ENCODE results near the gene UACA.
"Not testable (repeated sequence)": the region's sequence is repeated elsewhere in the genome, so short reads cannot be mapped to it uniquely, and the experiment has no call there.

Gene UACA

GRCh38 chr15:70663069-70663468, 100.3 kb downstream of the UACA start:
- not testable (repeated sequence) for DNase-seq (ENCODE audit: low spot score)

DNA sequence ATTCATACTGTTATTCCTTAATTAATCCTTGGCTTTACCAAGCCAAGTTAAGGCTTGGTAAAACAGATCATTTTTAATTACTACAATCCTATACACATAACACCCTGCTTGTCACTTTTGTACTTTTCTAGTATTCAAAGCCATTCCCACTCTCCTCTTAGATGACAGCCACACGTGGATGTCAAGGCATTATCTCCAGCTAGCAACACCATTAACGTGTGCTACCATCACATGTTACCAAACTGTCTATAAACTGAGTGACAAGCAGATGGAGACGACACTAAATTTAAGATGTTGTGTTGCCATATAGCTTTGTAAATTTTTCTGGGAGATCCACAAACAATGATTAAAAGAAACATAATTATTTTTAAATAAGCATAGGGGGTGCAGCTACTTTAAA, 103.7 kb downstream of the UACA start:
- DNase-seq (ENCODE audit: low spot score), result no peak

- no peak for DNase-seq (ENCODE audit: low spot score)
These were observed 104.7 kb downstream of the UACA start for GRCh38 chr15:70658641-70659040.

DNA sequence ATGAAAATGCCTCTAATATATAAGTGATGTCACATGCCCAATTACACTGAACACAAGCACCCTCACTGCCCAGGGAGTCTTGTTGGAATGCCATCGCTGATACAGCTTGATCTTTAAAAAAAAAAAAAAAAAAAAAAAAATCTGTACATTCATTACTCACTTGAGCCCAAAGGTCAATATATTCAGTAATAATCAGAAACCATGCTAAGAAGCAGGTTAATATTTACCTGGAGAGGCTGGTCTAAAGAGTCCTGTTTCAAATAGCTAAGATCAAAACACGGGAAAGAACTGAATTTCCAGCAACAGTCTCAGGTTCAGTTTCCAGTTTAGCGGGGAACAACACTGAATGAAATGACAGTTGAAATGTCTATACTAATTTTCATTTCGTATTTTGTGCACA, 109.9 kb downstream of the UACA start:
- no peak for DNase-seq (ENCODE audit: low spot score)

DNA sequence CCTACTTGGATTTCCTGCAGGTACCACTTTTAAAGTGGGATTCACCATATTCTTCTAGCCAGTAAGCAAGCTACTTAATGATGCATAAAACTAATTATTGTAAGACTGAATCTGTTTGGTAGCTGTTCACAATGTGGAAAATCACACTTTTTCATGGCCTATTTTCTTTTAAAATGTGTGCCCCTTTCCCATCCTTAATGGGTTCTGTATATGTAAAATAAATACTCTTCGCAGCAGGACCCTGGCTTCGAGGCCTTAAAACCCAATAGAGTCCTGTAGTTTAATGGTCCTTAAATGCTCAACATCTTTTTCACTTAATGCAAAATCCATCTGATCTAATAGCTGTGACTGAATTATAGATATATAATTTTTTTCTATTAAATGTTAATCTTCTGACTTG, 111.0 kb downstream of the UACA start:
- no peak for DNase-seq (ENCODE audit: low spot score)

- DNase-seq (ENCODE audit: low spot score), result no peak
These were observed 112.0 kb downstream of the UACA start for GRCh38 chr15:70651303-70651845.

DNA sequence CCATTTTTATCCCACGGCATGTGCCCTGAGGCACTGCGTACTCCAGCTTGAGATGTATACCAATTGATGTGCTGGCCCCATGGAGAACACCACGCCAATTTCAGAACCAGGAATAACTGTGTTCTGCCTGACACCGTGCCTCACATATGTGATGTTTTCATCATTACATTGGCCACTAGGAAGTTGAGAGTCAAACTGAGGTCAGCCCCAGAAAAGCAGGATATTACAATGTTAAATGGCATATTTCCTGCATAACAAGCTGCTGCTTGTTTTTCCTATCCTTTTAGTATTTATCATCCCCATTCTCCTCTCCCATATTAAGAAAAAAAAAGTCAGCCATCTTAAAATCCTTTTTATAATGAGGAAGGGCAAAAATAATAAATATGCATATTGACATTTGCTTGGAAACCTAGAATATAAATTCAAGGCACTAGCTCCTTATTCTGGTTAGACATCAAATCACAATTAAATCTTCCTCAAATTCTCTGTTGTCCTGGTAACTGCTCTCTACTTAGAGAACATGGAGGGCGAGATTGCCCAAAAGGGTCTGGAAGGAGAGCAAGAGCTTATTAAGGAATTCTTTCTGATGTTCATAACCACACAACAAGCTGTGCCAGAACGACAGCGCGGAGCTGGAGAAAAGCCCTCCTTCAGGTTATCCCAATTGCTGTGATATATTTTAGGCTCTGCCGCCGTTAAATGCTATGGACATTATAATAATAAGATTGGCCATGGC, 112.6 kb downstream of the UACA start:
- DNase-seq (ENCODE audit: low spot score), result no peak

GRCh38 chr15:70647396-70647795, 116.0 kb downstream of the UACA start:
- DNase-seq (ENCODE audit: low spot score), result no peak

- DNase-seq (ENCODE audit: low spot score), result no peak
These were observed 117.2 kb downstream of the UACA start for GRCh38 chr15:70646169-70646568.

DNA sequence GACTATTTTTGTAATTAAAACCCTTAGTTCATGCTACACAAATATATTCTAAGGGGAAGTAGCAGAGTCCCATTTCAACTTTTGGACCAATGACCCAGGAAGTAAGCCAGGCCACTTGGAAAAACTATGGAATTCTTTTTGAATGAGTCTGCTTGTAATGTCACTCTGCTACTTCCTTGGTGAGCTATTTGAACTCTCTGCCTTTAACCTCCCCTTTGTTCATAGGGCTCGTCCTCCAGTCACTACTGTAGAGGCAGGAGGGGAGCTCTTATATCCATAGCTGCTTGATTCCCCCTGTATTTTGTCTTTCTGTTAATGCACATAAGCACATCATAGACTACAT, 119.6 kb downstream of the UACA start:
- no peak for DNase-seq (ENCODE audit: low spot score)

- DNase-seq (ENCODE audit: low spot score), result no peak
These were observed 120.1 kb downstream of the UACA start for GRCh38 chr15:70643106-70643782.

GRCh38 chr15:70636540-70637165, 126.7 kb downstream of the UACA start:
- no peak for DNase-seq (ENCODE audit: low spot score)

- DNase-seq (ENCODE audit: low spot score), result no peak
These were observed 127.5 kb downstream of the UACA start for GRCh38 chr15:70635895-70636294.

DNA sequence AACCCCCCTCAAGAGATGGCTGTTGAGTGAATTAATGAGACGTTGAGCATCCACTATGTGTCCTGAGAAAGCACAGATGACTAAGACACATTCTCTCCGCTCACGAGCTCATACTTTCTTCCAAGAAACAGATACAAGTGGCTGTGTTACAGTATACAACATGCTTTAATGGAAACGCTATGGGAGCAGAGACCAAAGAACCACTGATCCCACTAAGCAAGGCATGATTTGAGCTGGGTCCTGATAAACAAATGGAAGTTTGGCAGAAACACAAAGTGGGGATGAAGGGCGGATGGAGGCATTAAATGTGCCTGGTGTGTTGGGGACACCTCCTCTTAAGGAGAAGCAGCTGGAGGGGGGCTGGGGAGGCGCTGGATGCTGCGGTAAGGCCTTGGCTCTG, 129.4 kb downstream of the UACA start:
- DNase-seq (ENCODE audit: low spot score), result no peak

DNA sequence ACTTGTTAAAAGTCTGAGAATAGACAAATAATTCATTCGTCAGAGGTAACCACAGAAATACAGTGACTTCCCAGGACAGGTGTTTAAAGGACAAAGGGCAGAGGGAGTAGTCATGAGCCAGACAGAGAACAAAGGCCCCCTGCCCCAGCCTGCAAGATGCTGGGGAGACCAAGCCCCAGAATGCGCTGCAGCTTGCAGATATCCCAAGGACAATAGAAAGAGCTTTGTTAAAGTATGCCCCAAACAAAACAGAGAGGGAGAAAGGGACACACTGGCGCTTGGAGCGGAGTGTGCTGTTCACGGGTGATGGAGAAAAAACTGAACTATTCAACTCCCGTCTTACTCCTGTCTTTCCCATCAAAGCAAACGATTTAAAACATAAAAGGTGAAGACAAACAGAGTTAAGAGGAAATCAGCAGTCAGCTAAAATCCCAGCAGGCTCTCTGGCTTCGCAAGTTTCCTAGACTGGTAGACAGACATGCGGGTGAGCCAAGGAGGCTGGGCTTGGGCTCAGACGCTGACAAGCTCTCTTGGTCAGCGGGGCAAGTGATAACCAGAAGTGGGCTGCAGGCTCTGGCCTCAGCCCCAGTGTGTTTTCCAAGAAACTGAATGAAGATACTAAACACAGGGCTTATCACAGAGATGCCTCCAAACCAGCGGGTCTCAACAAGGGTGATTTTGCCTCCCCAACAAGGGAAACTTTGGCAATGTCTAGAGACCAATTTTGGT, 130.1 kb downstream of the UACA start:
- peak; percentile 37 for DNase-seq (ENCODE audit: low spot score)

GRCh38 chr15:70632491-70633102, 130.8 kb downstream of the UACA start:
- peak; percentile 6 for DNase-seq (ENCODE audit: low spot score)

DNA sequence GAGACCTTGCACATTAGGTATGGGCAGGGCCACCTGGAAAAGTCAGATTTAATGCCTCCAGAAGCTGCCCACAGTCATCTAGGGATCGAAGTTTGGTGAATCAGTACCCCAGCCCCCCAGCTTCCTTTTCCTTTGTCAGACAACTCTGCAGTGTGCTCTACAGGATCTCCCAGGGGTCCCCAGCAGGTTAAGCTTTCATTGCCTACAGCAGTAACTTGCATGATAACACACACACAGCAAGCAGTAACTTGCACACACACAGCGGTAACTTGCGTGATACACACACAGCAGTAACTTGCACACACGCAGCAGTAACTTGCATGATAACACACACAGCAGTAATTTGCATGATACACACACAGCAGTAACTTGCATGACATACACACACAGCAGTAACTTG, 131.3 kb downstream of the UACA start:
- DNase-seq (ENCODE audit: low spot score), result no peak

- DNase-seq (ENCODE audit: low spot score), result no peak
These were observed 133.6 kb downstream of the UACA start for GRCh38 chr15:70629735-70630273.

- DNase-seq (ENCODE audit: low spot score), result peak; percentile 24
These were observed 134.8 kb downstream of the UACA start for GRCh38 chr15:70628549-70628896.

DNA sequence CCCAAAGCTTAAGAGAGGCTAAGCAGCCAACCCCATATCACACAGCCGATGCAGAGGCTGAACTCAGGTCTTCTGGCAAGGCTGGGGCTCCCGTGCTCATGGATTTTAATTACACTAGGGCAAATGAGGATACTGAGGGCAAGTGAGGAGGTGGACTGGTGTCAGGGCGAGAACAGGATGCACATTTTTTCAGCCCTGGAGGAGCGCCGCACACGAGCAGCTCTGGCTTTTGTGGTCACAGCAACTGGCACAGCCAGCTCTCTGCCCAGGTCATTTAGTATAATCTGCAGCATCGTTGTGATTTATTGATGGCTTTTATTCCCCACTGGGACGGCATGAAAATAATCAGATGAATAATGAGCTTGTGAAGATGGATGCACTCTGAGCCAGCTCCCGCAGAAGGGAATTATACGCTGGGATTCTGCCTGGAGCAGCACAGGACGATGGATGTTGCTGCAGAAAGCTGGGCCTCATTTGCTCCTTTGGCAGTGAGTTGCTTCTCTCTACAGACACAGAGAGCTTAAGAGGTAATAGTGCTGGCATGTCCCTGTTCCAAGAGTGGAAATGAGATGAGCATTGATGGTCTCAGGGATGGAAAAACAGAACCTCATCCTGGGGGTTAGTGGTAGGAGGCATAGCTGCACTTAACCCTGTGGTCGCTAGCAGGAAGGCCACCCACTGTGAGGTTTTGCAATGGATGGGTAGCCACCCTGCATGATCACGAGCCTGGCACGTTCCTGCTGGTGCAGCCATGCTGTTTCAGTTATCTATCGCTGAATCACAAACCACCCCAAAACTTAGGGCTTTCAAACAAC, 135.4 kb downstream of the UACA start:
- no peak for DNase-seq (ENCODE audit: low spot score)

GRCh38 chr15:70627322-70627721, 136.0 kb downstream of the UACA start:
- no peak for DNase-seq (ENCODE audit: low spot score)
